Measurements from ENCODE around the gene CRYGN. TPM values are rescaled to one million over a fixed set of nuclear protein-coding genes. Genes with fewer than 3 reads are reported as not detected.
A peak's percentile ranks its signal among the peaks of the same experiment; 100 is the strongest.

Gene CRYGN
- total RNA-seq, 2 donors from 2014 or later: not detected

GRCh38 chr7:151409667-151410404 is 30.1 kb downstream of the CRYGN start, which contains the start of gene WDR86:
TSS of gene WDR86 (minus strand) at chr7:151410038. CDS start at chr7:151409589, 449 bp downstream.
- no peak for DNase-seq
- H3K4me3 ChIP-seq: peak within 1 kb of the TSS; percentile 23
- no peak for TF ChIP-seq CTCF (IDR thresholded peaks at IDR 0.05)
- H3K27ac ChIP-seq: no peak within 1 kb of the TSS
- H3K9me3 ChIP-seq: no peaks in the 10 kb centered on the region
- peaks cover 25% of the 10 kb centered on the region for H3K27me3 ChIP-seq
- no peaks in the 10 kb centered on the region for H3K36me3 ChIP-seq
- intact Hi-C loops (cut with DNase I): no loop called here
- peak within 1 kb of the TSS in 1 of 2 donors; percentile 56 for H3K9ac ChIP-seq (ENCODE audit: low read depth in 2 of 2, low read length in 2 of 2)
- H3K4me1 ChIP-seq: peaks cover 8% of the 10 kb centered on the region

- Histone ChIP-seq H3K4me3 (peak overlapping the region; percentile 23), H3K9me3 (no peaks in the 10 kb centered on the region), H3K27ac (no peak overlapping the region), H3K36me3 (no peaks in the 10 kb centered on the region), H3K4me1 (peaks cover 8% of the 10 kb centered on the region), H3K9ac (ENCODE audit: low read depth in 2 of 2, low read length in 2 of 2) (peak overlapping the region in 1 of 2 donors; percentile 56), H3K27me3 (peaks cover 25% of the 10 kb centered on the region)
- DNase-seq: no peak
- intact Hi-C loops (cut with DNase I): no loop called here
- no peak for TF ChIP-seq CTCF (IDR thresholded peaks at IDR 0.05)
Measured at GRCh38 chr7:151408839-151409666, 30.9 kb downstream of the CRYGN start.

GRCh38 chr7:151408498-151408838 is 31.5 kb downstream of the CRYGN start:
- no peak for TF ChIP-seq CTCF (IDR thresholded peaks at IDR 0.05)
- H3K9ac ChIP-seq (ENCODE audit: low read depth in 2 of 2, low read length in 2 of 2): no peak overlapping the region
- H3K36me3 ChIP-seq: no peaks in the 10 kb centered on the region
- no peaks in the 10 kb centered on the region for H3K9me3 ChIP-seq
- peaks cover 8% of the 10 kb centered on the region for H3K4me1 ChIP-seq
- intact Hi-C loops (cut with DNase I): no loop called here
- no peak for DNase-seq
- H3K27me3 ChIP-seq: peaks cover 25% of the 10 kb centered on the region
- peak overlapping the region; percentile 1 for H3K4me3 ChIP-seq
- H3K27ac ChIP-seq: no peak overlapping the region

- peaks cover 25% of the 10 kb centered on the region for H3K27me3 ChIP-seq
Measured at GRCh38 chr7:151406886-151407583, 32.9 kb downstream of the CRYGN start.

More at GRCh38 chr7:151406886-151407583, 32.9 kb downstream of the CRYGN start:
- Histone ChIP-seq H3K4me1 (peaks cover 8% of the 10 kb centered on the region), H3K4me3 (no peak overlapping the region), H3K36me3 (no peaks in the 10 kb centered on the region), H3K9ac (ENCODE audit: low read depth in 2 of 2, low read length in 2 of 2) (no peak overlapping the region), H3K27ac (no peak overlapping the region), H3K9me3 (no peaks in the 10 kb centered on the region)
- DNase-seq: no peak
- intact Hi-C loops (cut with DNase I): no loop called here
- no peak for TF ChIP-seq CTCF (IDR thresholded peaks at IDR 0.05)
